Osteoblast (primary cell): Measurements from ENCODE around the gene ATP13A2. TPM values are rescaled to one million over a fixed set of nuclear protein-coding genes. Genes with fewer than 3 reads are reported as not detected.

ENCODE experiments used
- DNase-seq: peaks from one replicate; pipeline ENCODE4 v3.0.0; 2011; ENCODE audit warnings: low spot score, mixed read lengths; ENCODE audit not compliant: insufficient read length; ENCODE audit errors: missing footprints
- H2AFZ ChIP-seq: 2 replicates; pipeline ENCODE4 v1.6.0; 2011; ENCODE audit warnings: mild to moderate bottlenecking, low read length
- H3K27ac ChIP-seq: 2 replicates; pipeline ENCODE4 v1.5.1; 2011; ENCODE audit warnings: mild to moderate bottlenecking, low read depth, low read length, moderate library complexity
- H3K27me3 ChIP-seq: 2 replicates; pipeline ENCODE4 v1.6.0; 2012; ENCODE audit warnings: mild to moderate bottlenecking, control low read depth, inconsistent platforms, low read length, moderate library complexity; ENCODE audit not compliant: insufficient read depth
- H3K36me3 ChIP-seq: 2 replicates; pipeline ENCODE4 v1.5.1; 2011; ENCODE audit warnings: mild to moderate bottlenecking, low read length, control low read depth, moderate library complexity; ENCODE audit not compliant: insufficient read depth
- H3K4me1 ChIP-seq: 2 replicates; pipeline ENCODE4 v1.5.1; 2011; ENCODE audit warnings: mild to moderate bottlenecking, low read length, control low read depth, moderate library complexity; ENCODE audit not compliant: insufficient read depth
- H3K4me2 ChIP-seq: 2 replicates; pipeline ENCODE4 v1.6.0; 2011; ENCODE audit warnings: mild to moderate bottlenecking, low read length; ENCODE audit not compliant: insufficient read depth
- H3K4me3 ChIP-seq: fragments of 200-600 bp; sonication (generic); 3 replicates; pipeline ENCODE4 v1.5.1; 2012; ENCODE audit warnings: mild to moderate bottlenecking, low read length, inconsistent platforms; ENCODE audit not compliant: insufficient read depth
- H3K79me2 ChIP-seq: 2 replicates; pipeline ENCODE4 v1.6.0; 2012; ENCODE audit warnings: mild to moderate bottlenecking, low read length, control low read depth, inconsistent platforms; ENCODE audit not compliant: insufficient read depth
- H3K9me3 ChIP-seq: 2 replicates; pipeline ENCODE4 v1.5.1; 2011; ENCODE audit warnings: low read depth, low read length, control low read depth
- H4K20me1 ChIP-seq: 2 replicates; pipeline ENCODE4 v1.6.0; 2012; ENCODE audit warnings: mild to moderate bottlenecking, low read length, control low read depth; ENCODE audit not compliant: insufficient read depth
- CTCF ChIP-seq: IDR thresholded peaks from 2 replicates; pipeline ENCODE4 v1.5.1; 2011; ENCODE audit warnings: mild to moderate bottlenecking, low read depth, low read length, moderate library complexity; ENCODE audit errors: extremely low read depth
- total RNA-seq: library from RNA; depleted of rRNA; stranded (reverse); fragments of >200 nt; gene quantifications from 2 replicates; pipeline ENCODE4 v1.2.3, GENCODE V29; 2012

Gene ATP13A2
- total RNA-seq, 1 donor: 34.4 TPM

- no peaks in the 10 kb centered on the region for H3K4me1 ChIP-seq
- no peaks in the 10 kb centered on the region for H3K9me3 ChIP-seq
- H3K27ac ChIP-seq: no peak overlapping the region
- DNase-seq: no peak
- no peaks in the 10 kb centered on the region for H3K79me2 ChIP-seq
- no peaks in the 10 kb centered on the region for H4K20me1 ChIP-seq
- no peak for TF ChIP-seq CTCF
- H3K27me3 ChIP-seq: no peaks in the 10 kb centered on the region
- H3K36me3 ChIP-seq: peaks cover 94% of the 10 kb centered on the region
- H2AFZ ChIP-seq: no peak overlapping the region
- H3K4me3 ChIP-seq: no peak overlapping the region
- H3K4me2 ChIP-seq: no peak overlapping the region
Observed at GRCh38 chr1:17023102-17023501, 11.4 kb upstream of the ATP13A2 start.

GRCh38 chr1:17021896-17022295 is 10.2 kb upstream of the ATP13A2 start:
- H3K4me2 ChIP-seq: no peak overlapping the region
- H3K79me2 ChIP-seq: no peaks in the 10 kb centered on the region
- peaks cover 85% of the 10 kb centered on the region for H3K36me3 ChIP-seq
- no peaks in the 10 kb centered on the region for H3K27me3 ChIP-seq
- H3K4me3 ChIP-seq: no peak overlapping the region
- TF ChIP-seq CTCF: no peak
- DNase-seq: no peak
- H3K9me3 ChIP-seq: no peaks in the 10 kb centered on the region
- no peak overlapping the region for H2AFZ ChIP-seq
- no peaks in the 10 kb centered on the region for H3K4me1 ChIP-seq
- no peaks in the 10 kb centered on the region for H4K20me1 ChIP-seq
- no peak overlapping the region for H3K27ac ChIP-seq

GRCh38 chr1:17020502-17020901 is 8.8 kb upstream of the ATP13A2 start:
- Histone ChIP-seq H2AFZ (no peak overlapping the region), H3K79me2 (no peaks in the 10 kb centered on the region), H3K4me2 (no peak overlapping the region), H3K27me3 (no peaks in the 10 kb centered on the region), H3K4me1 (peaks cover 7% of the 10 kb centered on the region), H3K27ac (no peak overlapping the region), H3K4me3 (no peak overlapping the region), H4K20me1 (no peaks in the 10 kb centered on the region), H3K9me3 (no peaks in the 10 kb centered on the region), H3K36me3 (peaks cover 72% of the 10 kb centered on the region)
- TF ChIP-seq CTCF: no peak
- DNase-seq: no peak

GRCh38 chr1:17018849-17019248 is 7.1 kb upstream of the ATP13A2 start:
- no peaks in the 10 kb centered on the region for H4K20me1 ChIP-seq
- DNase-seq: peak; percentile 5
- H3K4me2 ChIP-seq: no peak overlapping the region
- H2AFZ ChIP-seq: no peak overlapping the region
- no peaks in the 10 kb centered on the region for H3K9me3 ChIP-seq
- H3K27me3 ChIP-seq: no peaks in the 10 kb centered on the region
- no peak overlapping the region for H3K27ac ChIP-seq
- H3K79me2 ChIP-seq: no peaks in the 10 kb centered on the region
- no peak overlapping the region for H3K4me3 ChIP-seq
- peaks cover 58% of the 10 kb centered on the region for H3K36me3 ChIP-seq
- H3K4me1 ChIP-seq: peaks cover 11% of the 10 kb centered on the region
- TF ChIP-seq CTCF: no peak
